Dermis blood vessel endothelial cell (primary cell): Measurements from ENCODE around the gene F7. TPM values are rescaled to one million over a fixed set of nuclear protein-coding genes. Genes with fewer than 3 reads are reported as not detected.
"Not testable (repeated sequence)": the region's sequence is repeated elsewhere in the genome, so short reads cannot be mapped to it uniquely, and the experiment has no call there.

ENCODE experiments used
- DNase-seq: peaks from one replicate; pipeline ENCODE4 v3.0.0; 2010
- total RNA-seq: library from RNA; depleted of rRNA; stranded (reverse); fragments of >200 nt; gene quantifications from 2 replicates; pipeline ENCODE4 v1.2.3, GENCODE V29; 2014

F7 gene
- total RNA-seq, 1 donor from 2014 or later = not detected

DNA sequence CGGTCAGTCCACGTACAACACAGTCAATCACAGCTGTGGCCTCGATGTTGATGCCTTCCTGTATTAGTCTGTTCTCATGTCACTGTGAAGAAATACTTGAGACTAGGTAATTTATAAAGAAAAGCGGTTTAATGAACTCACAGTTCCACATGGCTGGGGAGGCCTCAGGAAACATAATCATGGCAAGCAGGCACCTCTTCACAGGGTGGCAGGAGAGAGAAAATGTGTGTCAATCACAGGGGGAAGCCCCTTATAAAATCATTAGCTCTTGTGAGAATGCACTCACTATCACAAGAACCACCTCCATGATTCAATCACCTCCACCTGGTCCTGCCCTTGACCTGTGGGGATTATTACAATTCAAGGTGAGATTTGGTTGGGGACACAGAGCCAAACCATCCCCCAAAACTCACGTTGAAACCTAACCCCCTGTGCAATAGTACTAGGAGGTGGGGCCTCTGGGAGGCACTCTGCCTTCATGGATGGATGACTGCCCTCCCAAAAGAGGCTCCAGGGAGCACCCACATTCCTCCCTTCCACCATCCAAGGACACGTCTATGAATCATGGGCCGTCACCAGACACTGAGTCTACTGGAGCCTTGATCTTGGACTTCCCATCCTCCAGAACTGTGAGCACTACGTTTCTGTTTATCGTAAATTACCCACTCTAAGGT lies 50.5 kb downstream of the F7 start:
- DNase-seq = no peak

DNA sequence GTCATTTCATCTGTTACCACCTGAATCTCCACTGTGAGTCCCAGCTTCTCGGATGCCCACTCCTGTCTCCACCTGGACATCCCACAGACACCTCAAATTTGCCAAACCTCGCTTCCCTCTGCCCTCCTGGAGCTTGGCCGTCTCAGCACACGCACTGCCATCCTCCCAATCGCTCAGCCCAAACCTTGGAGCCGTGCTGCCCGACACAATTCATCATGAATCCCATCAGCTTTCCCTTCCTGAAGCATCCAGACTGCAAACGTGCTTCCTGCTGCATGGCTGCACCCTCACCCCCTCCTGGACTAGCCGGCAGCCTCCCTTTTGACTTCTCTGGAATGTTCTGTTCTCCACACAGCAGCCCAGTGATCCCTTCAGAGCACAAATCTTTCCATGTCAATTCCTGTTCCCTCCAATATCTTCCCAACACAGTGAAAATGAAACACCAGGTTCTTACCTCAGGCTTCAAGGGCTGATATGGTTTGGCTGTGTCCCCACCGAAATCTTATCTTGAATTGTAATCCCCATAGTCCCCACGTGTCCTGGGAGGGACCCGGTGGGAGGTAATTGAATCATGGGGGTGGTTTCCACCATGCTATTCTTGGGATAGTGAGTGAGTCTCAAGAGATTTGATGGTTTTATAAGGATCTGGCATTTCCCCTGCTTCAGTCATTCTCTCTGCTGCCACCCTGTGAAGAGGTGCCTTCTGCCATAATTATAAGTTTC lies 51.8 kb downstream of the F7 start:
- DNase-seq = no peak

DNA sequence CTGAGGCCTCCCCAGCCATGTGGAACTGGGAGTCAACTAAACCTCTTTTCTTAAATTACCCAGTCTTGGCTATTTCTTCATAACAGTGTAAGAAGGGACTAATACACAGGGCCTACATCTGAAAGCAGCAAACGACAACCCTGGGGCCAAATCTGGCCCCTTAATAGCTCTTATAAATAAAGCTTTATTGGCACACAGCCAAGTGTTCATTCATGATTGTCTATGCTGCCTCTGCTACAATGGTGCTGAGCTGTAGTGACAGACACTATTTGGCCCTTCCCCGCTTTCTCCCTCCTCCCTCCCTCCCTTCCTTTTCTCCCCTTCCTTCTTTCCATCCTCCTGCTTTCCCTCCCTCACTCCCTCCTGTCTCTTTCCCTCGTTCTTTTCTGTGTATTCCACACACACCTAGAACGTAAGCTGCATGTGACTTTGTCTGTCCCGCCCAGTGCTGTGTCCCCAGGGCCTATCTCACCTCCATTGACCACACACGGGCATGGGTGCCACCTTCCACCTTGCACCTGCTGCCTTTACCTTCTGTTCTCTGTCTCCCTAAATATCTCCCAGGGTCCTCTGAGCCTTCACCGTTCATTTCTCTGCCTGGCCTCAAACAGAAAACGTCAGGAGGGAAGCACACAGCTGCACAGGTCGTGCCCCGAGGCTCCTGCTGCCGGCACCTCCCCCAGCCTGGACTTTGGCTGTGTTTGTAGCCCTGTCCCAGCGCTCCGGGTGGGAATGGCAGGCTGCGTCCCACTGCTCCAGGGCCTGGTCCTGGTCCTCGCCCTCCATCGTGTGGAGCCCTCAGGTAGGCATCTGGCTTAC lies 52.5 kb downstream of the F7 start, which contains the start of gene PROZ:
TSS of gene PROZ (plus strand) at position 720 of the 819 bp plus-strand sequence. CDS start at position 733, 13 bp downstream.
- no peak for DNase-seq

DNA sequence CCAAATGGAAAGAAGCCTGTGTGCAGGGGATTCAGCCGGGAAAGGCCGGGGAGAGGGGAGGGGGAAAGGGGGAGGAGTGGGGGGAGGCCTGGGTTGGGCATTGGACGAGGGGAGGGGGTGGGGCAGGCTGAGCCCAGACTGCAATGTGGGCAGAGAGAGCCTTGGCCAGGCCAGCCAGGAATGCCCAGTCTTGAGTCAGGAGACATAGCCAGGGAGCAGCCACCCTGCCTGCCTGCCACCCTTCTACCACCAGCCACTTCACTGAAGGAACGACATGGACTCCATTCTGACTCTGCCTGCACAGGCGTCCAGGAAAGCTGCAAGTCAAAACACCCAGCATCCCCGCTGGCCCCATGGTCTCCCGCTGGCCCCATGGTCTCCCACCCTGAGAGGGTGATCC lies 53.4 kb downstream of the F7 start:
- DNase-seq = no peak

DNA sequence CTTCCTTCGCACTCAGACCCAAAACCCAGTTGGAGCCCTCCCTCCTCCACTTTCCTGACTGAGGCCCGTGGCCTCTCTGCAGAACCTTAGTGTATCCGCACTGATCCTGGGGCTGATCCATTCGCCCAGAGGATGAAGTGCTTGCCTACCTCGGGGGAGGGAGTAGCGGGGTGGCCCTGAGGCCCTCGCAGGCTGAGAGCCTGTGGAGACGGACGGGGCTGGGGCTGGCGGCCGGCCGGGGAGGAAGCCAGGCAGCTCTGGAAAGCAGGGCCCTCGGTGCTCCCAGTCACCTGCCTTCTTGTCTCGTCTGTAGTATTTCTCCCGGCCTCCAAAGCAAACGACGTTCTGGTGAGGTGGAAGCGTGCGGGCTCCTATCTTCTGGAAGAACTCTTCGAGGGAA lies 54.1 kb downstream of the F7 start:
- DNase-seq = no peak

DNA sequence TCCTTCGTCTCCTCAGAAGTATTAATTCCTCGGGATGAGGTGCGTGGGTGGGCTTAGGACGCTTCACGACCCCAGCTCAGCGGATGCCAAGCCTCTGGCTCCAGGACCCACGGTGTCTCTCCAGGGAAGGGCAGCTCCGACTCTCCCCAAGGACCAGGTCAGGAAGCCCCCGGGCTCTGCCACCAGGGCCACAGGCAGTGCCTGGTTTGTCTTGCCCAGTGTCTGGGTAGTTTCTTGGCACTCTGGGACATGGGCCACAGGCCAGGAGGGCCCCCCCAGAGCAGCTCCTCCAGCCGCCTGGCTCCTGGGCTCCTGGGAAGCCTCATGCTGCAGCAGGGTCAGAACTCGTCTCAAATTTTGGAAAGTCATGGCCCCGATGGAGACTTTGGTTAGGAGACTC lies 55.4 kb downstream of the F7 start:
- no peak for DNase-seq

DNA sequence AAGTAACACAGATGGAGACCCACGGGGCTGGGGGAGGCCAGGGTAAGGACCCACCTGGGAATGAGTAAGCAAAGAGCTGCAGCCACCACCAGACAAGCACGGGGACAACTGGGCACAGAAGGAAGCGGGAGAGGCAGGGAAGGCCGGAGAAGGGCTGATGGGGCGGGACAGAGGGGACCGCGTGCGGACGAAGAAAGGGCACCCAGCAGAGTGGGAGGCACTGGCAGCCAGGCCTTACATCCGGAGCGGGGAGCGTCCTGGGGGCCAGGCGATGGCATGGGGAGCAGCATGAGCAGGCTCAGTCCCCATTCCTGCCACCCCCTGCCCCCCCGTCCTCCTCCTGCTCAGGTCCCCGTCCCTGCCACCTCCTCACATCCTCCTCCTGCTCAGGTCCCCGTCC lies 55.8 kb downstream of the F7 start:
- no peak for DNase-seq

DNA sequence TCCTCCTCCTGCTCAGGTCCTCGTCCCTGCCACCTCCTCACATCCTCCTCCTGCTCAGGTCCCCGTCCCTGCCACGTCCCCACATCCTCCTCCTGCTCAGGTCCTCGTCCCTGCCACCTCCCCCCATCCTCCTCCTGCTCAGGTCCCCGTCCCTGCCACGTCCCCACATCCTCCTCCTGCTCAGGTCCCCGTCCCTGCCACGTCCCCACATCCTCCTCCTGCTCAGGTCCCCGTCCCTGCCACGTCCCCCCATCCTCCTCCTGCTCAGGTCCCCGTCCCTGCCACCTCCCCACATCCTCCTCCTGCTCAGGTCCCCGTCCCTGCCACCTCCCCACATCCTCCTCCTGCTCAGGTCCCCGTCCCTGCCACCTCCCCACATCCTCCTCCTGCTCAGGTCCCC lies 56.4 kb downstream of the F7 start:
- DNase-seq = not testable (repeated sequence)

DNA sequence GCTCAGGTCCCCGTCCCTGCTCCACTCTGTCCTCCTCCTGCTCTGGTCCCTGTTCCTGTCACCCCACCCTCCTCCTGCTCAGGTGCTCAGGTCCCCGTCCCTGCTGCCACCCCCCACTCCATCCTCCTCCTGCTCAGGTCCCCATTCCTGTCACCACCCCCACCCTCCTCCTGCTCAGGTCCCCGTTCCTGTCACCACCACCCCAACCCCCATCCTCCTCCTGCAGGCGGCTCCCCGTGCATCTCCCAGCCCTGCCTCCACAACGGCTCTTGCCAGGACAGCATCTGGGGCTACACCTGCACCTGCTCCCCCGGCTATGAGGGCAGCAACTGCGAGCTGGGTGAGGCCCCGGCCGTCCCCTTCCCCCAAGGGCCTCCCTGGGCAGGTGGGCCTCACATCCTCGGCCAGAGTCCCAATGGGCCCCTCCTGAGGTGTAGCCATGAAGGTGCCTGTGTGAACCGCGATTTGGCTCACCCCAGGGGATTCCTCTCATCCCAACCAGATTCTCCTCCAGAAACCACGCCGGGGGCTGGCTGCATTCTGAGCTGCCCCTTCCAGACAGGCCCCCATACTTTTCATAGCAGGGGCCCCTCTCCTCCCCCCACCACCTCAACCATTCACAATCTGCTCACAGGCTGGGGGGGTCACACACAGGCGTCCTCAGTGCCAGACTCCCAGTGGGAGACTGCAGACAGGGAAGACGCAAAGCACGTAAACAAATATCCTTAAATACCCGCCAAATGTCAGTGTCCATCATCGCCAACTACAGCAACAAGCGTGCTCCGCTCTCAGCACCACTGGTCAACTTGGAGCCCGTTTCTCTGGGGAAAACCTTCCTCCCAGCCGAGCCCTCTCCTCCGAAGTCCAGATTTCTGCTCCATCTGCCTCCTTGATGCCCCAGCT lies 57.4 kb downstream of the F7 start:
- no peak for DNase-seq

DNA sequence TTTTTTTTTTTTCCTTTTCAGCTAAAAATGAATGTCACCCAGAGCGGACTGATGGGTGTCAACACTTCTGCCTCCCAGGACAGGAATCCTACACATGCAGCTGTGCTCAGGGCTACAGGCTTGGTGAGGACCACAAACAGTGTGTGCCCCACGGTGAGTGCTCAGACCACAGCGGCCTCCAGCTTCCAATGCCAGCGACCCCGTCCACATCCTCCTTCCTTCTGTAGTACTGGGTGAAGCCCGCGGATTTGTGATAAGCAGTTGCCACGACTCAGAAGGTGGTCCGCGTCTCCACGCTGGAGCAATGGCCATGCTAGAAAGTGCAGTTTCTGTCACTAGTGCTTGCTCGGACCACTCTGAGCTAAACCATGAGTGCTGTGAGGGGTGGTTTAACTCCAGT lies 58.9 kb downstream of the F7 start:
- no peak for DNase-seq

DNA sequence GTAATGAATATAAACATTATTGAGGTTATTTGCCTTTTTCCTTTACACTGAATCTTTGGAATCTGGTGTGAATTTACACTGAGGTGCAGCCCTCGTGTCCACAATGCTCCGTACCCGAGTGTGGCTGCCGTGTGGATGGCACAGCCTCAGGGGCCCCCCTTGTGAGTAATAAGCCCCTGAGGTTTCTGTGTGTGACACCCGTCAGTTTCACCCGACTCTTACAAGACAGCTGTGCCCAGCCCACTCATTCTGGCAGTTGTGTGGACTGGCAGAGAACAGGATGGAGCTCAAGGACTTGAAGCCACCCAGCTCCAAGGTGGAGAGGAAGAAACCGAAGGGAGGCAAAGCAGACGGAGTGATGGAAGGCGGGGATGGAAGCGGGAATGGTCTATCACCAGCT lies 60.7 kb downstream of the F7 start:
- no peak for DNase-seq

DNA sequence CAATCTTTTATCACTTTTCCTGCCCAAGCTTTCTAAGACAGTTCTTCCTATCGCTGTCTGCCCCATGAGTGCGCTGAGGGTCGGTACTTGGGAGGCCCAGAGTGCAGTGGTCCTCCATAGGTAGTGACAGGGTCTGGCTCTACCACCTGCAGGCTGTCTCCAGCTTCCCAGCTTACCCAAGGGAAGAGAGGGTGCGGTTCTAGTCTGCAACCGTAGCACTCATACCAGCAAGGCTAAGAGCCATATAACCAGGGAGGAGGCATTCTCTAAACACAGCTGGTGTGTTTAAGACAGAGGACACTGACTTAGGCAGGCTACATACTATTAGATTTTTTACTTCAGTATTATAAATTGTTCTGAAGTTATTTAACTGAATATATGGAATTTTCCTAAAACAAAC lies 61.1 kb downstream of the F7 start:
- no peak for DNase-seq

DNA sequence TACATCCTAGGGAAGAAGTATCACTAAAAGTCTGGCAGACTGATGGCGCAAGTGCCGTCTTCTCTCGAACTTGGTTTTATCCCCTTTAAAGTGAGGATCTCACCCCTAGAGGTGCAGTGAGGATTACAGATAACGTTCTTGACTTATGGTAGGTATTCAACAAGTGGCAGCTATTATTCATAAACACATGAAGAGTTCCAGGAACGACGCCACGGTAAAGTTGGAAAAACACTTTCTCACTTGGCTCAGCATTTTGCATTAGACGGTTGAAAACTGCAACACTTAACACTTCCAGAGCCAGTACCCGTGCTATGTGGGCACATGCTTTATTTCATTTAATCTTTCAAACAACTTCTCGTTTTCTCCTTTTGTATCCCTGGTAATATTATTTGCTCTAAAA lies 61.6 kb downstream of the F7 start:
- DNase-seq = no peak

DNA sequence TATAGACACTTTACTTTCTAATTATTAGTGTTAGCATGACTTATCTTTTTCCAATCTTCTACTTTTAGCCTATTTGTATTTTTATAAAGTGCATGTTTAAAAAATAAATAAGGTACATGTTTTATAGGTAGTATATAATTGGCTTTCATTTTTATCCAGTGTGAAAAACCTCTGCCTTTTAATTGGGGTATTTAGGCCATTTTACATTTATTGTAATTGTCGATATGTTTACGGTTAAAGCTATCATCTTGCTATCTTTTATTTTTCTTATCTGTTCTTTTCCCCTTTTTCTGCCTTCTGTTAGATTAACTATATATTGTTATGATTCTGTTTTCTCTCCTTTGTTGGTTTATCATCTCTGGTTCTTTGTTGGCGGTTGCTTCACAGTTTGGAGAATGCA lies 62.0 kb downstream of the F7 start:
- DNase-seq = no peak

DNA sequence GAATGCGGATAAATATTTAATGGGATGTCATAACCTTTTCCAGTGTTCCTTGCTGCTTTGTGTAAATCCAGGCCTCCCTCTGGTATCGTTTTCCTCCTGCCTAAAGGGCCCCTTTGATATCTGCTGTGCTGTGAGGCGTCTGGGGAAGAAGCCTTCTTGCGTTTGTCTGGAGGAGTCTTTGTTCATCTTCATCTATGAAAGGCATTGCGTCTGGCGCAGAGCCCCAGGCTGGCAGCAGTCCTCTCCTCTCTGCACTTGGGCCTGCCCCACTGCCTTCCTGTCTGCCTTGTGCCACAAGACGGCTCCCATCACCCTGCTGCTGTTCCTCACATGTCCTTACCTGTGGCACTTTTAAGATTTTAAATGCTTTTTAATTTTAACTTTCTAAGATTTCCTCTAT lies 62.6 kb downstream of the F7 start:
- no peak for DNase-seq

DNA sequence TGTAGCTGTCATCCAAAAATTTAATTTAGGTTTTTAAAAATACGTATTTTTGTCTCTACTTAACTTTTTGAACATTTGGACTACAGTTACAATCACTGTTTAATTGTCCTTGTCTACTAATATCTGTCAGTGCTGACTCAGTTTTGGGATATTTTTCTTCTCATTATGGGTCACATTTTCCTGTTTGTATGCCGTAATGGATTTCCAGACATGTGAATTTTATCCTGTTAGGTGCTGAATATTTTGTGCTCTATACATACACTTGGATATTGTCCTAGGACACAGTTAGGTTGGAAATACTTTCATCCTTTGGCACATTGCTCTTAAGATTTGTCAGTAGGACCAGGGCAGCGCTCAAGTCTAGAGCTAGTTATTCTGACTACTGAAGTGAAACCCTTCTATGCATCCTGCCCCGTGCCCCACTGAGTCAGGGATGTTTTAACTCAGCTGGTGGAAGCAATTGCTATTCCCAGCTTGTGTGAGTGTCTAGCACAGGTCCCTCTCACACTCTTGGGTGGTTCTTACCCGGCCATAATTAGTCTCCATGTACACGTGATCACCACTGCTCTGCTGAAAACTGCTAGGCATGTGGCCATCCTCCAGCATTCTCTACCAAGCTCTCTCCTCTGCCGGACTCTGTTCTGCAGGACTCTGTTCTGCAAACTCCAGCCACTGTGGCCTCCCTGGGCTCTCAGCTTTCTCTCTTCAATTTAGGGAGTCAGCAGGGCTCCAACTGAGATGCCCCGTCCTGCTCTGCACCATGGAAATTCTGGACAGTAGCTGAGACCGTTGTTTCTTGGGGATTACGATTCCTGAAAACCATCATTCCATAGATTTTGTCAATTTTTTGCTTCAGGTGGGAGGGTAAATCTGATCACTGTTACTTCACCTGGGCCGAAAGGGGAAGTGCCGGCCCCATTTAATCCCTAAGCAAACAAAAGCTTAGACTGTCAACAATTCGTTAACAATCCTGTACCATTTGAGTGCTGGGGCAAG lies 64.0 kb downstream of the F7 start:
- DNase-seq = peak; percentile 49

Other genes with a start within 250 kb of the F7 start
- gene MCF2L, start 136.6 kb upstream of the F7 start, total RNA-seq = 7.8 and 51.4 TPM in 2 replicates
- gene F10, start 17.0 kb downstream of the F7 start, total RNA-seq = not detected in 2 replicates
- 0.17 TPM in 1 of 2 replicates, not detected in the other for gene PROZ, start 52.9 kb downstream of the F7 start, total RNA-seq
- 64.5 and 74.5 TPM in 2 replicates for gene PCID2, start 102.9 kb downstream of the F7 start, total RNA-seq
- 148 and 193 TPM in 2 replicates for gene CUL4A, start 103.8 kb downstream of the F7 start, total RNA-seq
- gene LAMP1, start 191.4 kb downstream of the F7 start, total RNA-seq = 207 and 221 TPM in 2 replicates